PFSK-1 (cell line): ENCODE measurements around the gene SIRPB1.

Experiments
- POLR2AphosphoS5 ChIP-seq: IDR thresholded peaks from 2 replicates; pipeline ENCODE4 v1.6.1; 2012; ENCODE audit warnings: low read depth, mild to moderate bottlenecking, control low read depth, low read length, moderate library complexity
- TAF1 ChIP-seq: IDR thresholded peaks from 2 replicates; pipeline ENCODE4 v1.6.1; 2012; ENCODE audit warnings: low read length, control low read depth, borderline replicate concordance; ENCODE audit not compliant: insufficient read depth

- TF ChIP-seq TAF1, result no peak
- TF ChIP-seq POLR2AphosphoS5, result no peak
These were observed at the start of gene SIRPB1 for GRCh38 chr20:1619861-1620444.
